ENCODE data around the gene AP5Z1. TPM values are rescaled to one million over a fixed set of nuclear protein-coding genes. Genes with fewer than 3 reads are reported as not detected.

AP5Z1 gene
- total and polyA plus RNA-seq, 2 of the 4 experiments (the other 2 are of a cell fraction) = 9.7 to 38.7 TPM

- TF ChIP-seq CTCF (conservative IDR thresholded peaks at IDR 0.05; ENCODE audit: low read depth, low read length) = no peak
These were observed 20.9 kb upstream of the AP5Z1 start (continued) for GRCh38 chr7:4754433-4755010.

GRCh38 chr7:4755045-4755444 lies 20.4 kb upstream of the AP5Z1 start:
- Histone ChIP-seq H2BK15ac (ENCODE audit: low read depth, low read length) (no peak overlapping the region), H3K56ac (ENCODE audit: extremely low read depth, insufficient read depth, low read length) (no peak overlapping the region), H3K4me3 (ENCODE audit: insufficient read depth, low read depth, low read length) (no peak overlapping the region), H2BK120ac (ENCODE audit: low read depth, low read length) (no peak overlapping the region), H3K14ac (replicated peaks; ENCODE audit: low read depth, low read length) (no peak overlapping the region), H3K9ac (ENCODE audit: low read depth, low read length) (no peak overlapping the region), H3K79me1 (ENCODE audit: low read depth in 1 of 2, low read length in 2 of 2) (peaks cover 9 to 35% of the 10 kb centered on the region in 2 experiments), H3K9me3 (ENCODE audit: control insufficient read depth, insufficient read depth, low read length) (no peaks in the 10 kb centered on the region), H3K27me3 (ENCODE audit: control insufficient read depth, insufficient read depth, low read length) (no peaks in the 10 kb centered on the region), H2BK20ac (ENCODE audit: low read depth, low read length) (no peak overlapping the region), H3K4me1 (ENCODE audit: control insufficient read depth, insufficient read depth, low read length) (no peaks in the 10 kb centered on the region), H4K91ac (ENCODE audit: insufficient read depth, low read depth, low read length) (no peak overlapping the region), H4K20me1 (ENCODE audit: insufficient read depth, low read length) (peaks cover 17% of the 10 kb centered on the region; the same call in 1 of the 2 replicates), H2BK5ac (ENCODE audit: low read depth, low read length, poor library complexity, severe bottlenecking) (no peak overlapping the region), H3K23ac (ENCODE audit: low read depth, low read length) (no peak overlapping the region), H3K27ac (ENCODE audit: insufficient read depth, low read length) (no peak overlapping the region), H3K36me3 (ENCODE audit: control insufficient read depth, insufficient read depth, low read length) (peaks cover 66% of the 10 kb centered on the region), H2AFZ (replicated peaks; ENCODE audit: low read length, poor library complexity) (no peak overlapping the region), H2AK9ac (replicated peaks; ENCODE audit: low read depth, low read length, poor library complexity) (no peak overlapping the region), H4K8ac (ENCODE audit: low read depth in 2 of 2, low read length in 2 of 2) (no peak overlapping the region), H3K18ac (ENCODE audit: low read depth, low read length) (no peak overlapping the region), H4K5ac (ENCODE audit: low read depth, low read length) (no peak overlapping the region), H3K9me1 (ENCODE audit: insufficient read depth, low read length) (no peaks in the 10 kb centered on the region), H2AK5ac (ENCODE audit: low read depth, low read length) (no peak overlapping the region), H3K4me2 (ENCODE audit: low read depth, low read length) (no peak overlapping the region), H3K4ac (ENCODE audit: low read depth, low read length) (no peak overlapping the region)
- no peak for ATAC-seq (ENCODE audit: low read depth)
- CTCF ChIA-PET = no interaction called here
- BruUV-seq (replicated peaks) = no TSS peak
- TF ChIP-seq POLR2A (IDR thresholded peaks at IDR 0.05; ENCODE audit: low read depth, low read length) (no peak), MAFK (IDR thresholded peaks at IDR 0.05; ENCODE audit: low read depth, low read length) (no peak)
- TF ChIP-seq, protein P1, sequence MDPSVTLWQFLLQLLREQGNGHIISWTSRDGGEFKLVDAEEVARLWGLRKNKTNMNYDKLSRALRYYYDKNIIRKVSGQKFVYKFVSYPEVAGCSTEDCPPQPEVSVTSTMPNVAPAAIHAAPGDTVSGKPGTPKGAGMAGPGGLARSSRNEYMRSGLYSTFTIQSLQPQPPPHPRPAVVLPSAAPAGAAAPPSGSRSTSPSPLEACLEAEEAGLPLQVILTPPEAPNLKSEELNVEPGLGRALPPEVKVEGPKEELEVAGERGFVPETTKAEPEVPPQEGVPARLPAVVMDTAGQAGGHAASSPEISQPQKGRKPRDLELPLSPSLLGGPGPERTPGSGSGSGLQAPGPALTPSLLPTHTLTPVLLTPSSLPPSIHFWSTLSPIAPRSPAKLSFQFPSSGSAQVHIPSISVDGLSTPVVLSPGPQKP (IDR thresholded peaks at IDR 0.05; ENCODE audit: borderline replicate concordance, low read depth, low read length) = no peak
- dilution Hi-C loops (cut with HindIII; ENCODE audit: low sequenced_read_pairs, unreplicated experiment) = no loop called here
- intact Hi-C loops (cut with micrococcal nuclease) = no loop called here
- no peak for DNase-seq
- WGBS, 2 experiments (ENCODE audit: extremely low coverage in 2 of 2, insufficient read length in 1 of 2) = 96% methylated on average over 10 of the region's 24 CpGs; no CpG with 5 or more reads in 1 of the 2 experiments
- POLR2A ChIA-PET (ENCODE audit: unreplicated experiment) = no interaction called here
- in situ Hi-C loops (cut with MboI; ENCODE audit: low sequenced_read_pairs) = loop anchor here (25.0 kb wide), 1 partner anchor 1893 kb away; no protein-coding TSS in a partner anchor
